HG02970 (cell line): ENCODE results near the gene ARHGAP11A.
"Not testable (repeated sequence)": the region's sequence is repeated elsewhere in the genome, so short reads cannot be mapped to it uniquely, and the experiment has no call there.

Source experiments
- ATAC-seq: cut with Tn5 transposase; IDR thresholded peaks from one replicate; pipeline ENCODE4 v1.9.1; 2021; ENCODE audit warnings: mild to moderate bottlenecking, moderate library complexity, moderate number of reproducible peaks; ENCODE audit not compliant: unreplicated experiment, low FRiP score

The ARHGAP11A gene, protein sequence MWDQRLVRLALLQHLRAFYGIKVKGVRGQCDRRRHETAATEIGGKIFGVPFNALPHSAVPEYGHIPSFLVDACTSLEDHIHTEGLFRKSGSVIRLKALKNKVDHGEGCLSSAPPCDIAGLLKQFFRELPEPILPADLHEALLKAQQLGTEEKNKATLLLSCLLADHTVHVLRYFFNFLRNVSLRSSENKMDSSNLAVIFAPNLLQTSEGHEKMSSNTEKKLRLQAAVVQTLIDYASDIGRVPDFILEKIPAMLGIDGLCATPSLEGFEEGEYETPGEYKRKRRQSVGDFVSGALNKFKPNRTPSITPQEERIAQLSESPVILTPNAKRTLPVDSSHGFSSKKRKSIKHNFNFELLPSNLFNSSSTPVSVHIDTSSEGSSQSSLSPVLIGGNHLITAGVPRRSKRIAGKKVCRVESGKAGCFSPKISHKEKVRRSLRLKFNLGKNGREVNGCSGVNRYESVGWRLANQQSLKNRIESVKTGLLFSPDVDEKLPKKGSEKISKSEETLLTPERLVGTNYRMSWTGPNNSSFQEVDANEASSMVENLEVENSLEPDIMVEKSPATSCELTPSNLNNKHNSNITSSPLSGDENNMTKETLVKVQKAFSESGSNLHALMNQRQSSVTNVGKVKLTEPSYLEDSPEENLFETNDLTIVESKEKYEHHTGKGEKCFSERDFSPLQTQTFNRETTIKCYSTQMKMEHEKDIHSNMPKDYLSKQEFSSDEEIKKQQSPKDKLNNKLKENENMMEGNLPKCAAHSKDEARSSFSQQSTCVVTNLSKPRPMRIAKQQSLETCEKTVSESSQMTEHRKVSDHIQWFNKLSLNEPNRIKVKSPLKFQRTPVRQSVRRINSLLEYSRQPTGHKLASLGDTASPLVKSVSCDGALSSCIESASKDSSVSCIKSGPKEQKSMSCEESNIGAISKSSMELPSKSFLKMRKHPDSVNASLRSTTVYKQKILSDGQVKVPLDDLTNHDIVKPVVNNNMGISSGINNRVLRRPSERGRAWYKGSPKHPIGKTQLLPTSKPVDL

DNA sequence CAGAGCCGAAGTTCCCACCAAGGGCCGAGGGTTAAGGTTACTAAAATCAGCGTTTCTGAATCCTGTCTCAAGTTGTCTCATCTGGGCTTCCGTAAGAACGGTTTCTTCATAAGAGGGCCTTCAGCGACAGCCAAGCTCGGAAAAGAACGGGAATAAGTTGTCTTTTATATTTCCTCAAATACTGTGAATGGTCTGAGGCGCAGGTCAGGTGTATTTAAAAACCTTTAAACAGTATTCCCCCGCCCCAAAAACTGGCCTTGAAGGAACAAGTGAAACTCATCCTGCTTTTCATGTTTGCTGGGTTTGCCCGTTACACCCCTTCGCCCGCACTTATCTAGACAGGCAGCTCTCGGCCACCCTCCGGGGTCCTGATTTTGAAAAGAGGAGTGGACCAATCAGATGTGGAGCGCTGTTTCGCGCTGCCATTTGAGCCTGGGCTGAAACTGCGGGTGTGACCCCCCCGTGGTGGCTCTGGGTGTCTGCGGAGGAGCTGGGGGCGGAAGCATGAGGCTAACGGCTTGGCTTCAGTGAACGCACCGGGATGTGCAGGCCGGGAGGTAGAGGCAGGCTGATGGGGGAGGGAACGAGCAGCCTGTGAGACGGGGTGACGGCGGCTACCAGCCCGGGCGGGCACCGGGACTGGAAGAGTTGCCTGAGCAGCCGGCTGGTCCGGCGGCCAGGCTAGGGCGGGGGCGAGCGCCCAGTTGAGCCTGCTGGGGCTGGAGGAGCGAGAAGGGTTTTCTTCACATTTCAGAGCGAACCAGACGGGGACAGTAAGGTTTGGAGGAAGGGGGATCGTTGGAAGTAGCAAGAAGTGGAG, at the start of gene ARHGAP11A:
Gene ARHGAP11A, plus strand, starts transcription at position 454 of the 820 bp plus-strand sequence. CDS start 708 bp downstream, outside the sequence.
- peak; percentile 60 for ATAC-seq

DNA sequence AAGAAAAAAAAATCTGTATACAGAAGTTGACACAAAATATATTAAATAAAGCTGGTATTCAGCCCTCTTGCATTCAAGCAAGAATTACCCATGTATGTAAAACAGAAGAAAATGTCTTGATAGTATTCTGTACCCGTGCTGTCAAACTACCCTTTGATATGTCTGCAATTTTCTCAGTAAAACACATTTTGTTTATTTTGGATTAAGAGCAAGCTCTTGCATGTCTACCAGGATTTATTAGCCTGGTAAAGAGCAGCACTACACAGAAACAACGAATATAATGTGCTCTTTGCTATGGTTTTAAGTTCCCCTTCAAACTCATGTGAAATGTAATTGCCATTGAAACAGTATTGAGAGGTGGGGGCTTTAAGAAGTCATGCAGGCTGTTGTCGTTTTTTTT, 46.3 kb upstream of the ARHGAP11A start:
- ATAC-seq: not testable (repeated sequence)

DNA sequence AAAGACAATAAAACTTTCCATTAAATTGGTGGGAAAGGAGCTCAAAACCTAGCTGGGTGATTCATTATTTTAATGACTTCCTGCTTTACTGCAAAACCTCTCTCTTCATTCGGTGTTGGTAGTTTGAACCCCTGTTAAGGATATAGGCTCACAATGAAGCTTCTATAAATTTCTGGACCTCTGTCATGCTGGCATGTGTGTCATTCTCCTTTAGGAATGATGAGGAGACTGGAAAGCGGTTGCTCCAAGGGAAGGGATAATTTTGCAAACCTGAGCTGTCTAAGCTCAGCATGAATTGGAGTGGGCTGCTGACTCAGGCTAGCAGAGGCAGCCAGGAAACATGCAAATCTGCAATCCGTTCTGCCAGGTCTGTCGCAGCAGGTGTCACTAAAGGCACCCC, 36.8 kb upstream of the ARHGAP11A start:
- not testable (repeated sequence) for ATAC-seq

DNA sequence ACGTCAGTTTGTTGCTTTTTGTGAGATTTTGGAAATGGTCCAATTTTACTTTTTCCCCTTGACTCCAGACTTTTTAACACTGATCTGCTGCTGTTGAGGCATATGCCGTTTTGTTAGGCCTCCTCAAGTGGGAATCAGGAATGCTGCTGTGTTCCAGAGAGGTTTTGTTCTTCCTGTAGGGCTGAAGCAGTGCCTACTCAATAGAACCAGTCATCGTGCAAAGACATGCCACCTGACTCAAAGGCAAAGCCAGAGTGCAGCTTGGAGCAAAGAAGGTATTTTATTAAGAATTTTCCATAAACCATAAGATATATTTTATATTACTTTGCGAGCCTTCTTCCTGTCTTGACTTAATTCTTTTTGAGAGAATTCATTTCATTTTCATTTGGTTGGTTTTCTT, 29.5 kb upstream of the ARHGAP11A start:
- ATAC-seq: not testable (repeated sequence)

DNA sequence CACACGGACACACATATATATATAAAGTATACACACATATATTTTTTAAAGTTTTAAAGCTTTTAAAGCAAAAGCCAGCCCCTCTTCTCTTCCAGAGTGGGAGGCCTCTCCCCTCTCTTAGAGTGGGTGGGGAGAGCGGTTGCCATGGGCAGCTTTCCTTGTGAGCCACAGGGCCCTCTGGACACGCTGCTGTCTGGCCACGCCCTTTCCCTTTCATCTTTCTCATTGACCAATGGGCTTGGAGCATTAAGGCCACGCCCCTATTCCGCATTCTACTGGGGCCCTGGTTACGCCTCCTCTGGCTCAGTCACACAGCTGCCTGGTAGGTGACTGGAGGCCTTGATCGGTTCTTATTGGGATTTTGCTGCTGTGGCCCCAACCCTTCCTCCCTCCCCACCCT, 22.2 kb upstream of the ARHGAP11A start, which contains the start of gene GOLGA8N:
Gene GOLGA8N, plus strand, starts transcription at position 306 of the 400 bp plus-strand sequence.
- ATAC-seq: not testable (repeated sequence)

DNA sequence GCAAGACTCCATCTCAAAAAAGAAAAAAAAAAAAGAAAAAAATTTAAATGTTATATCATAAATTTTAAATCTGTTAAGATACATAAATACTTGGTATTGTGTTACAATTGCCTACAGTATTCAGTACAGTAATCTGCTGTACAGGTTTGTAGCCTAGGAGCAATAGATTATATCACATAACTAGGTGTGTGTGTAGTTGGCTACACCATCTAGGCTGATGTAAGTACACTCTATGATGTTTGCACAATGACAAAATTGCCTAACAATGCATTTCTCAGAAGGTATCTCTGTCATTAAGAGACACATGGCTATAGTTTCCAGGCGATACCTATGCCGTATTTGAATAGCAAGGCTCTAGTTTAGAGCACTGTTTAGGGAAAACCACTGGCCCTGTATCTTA, 5.8 kb upstream of the ARHGAP11A start:
- ATAC-seq: not testable (repeated sequence)

DNA sequence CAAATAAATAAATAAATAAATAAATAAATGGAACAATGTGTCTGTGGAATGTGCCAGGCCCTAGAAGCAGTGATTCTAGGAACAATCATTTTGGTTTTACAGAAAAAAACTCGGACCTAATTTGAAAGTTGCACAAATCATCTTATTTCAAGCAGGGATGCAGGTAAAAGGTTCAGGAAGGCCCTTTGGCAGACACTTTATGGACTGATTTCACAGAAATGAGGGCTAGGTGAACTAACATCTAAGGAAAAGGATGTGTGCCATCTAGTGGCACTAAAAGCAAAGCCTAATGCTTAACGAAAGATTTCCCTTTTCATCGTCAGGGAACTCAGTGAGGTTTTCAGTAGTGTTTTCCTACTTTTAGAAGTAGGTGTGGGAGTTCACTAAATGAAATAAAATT, 4.6 kb upstream of the ARHGAP11A start:
- ATAC-seq: not testable (repeated sequence)

DNA sequence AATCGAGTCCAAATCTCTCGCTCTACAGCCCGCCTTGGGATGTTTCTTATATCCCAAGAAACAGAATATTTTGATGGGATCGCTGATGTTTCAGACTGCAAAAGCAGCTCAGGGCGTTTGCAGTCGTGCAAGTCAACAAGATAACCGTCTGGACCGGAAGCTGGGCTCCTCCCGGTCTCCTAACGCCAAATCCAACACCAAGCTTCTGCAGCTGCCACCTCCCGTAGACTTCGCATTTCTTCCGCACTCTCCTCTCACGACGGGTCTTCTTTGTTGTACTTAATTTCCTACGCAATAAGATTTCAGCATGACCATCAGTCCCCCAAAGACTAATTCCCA, 623 bp upstream of the ARHGAP11A start:
- ATAC-seq: peak; percentile 19

DNA sequence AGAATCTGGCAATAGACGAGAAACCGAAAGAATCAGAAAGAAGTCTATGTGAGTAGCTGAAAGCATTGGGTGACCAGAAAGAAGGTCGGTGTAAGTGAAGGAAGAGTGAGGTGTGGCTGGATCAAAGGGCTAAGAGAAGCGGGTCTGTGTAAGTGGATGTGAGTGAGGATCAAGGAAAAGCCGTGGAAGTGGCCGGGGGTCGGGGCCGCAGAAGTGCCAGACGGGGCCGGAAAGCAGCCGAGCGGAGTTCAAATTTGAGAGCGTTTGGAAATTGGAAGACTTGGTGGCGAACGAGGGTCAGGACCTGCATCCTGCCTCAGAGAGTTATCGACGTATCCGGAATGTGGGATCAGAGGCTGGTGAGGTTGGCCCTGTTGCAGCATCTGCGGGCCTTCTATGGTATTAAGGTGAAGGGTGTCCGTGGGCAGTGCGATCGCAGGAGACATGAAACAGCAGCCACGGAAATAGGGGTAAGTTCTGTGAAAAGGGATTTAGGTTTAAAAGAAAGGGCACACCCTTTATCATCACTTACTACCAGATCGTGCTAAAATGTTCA, 645 bp downstream of the ARHGAP11A start:
- peak; percentile 19 for ATAC-seq

DNA sequence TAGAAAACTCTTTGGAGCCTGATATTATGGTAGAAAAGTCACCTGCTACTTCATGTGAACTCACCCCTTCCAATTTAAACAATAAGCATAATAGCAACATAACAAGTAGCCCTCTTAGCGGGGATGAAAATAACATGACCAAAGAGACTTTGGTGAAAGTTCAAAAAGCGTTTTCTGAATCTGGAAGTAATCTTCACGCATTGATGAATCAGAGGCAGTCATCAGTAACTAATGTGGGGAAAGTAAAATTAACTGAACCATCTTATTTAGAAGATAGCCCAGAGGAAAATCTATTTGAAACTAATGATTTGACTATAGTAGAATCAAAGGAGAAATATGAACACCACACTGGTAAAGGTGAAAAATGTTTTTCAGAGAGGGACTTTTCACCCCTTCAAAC, 21.1 kb downstream of the ARHGAP11A start:
- no peak for ATAC-seq

DNA sequence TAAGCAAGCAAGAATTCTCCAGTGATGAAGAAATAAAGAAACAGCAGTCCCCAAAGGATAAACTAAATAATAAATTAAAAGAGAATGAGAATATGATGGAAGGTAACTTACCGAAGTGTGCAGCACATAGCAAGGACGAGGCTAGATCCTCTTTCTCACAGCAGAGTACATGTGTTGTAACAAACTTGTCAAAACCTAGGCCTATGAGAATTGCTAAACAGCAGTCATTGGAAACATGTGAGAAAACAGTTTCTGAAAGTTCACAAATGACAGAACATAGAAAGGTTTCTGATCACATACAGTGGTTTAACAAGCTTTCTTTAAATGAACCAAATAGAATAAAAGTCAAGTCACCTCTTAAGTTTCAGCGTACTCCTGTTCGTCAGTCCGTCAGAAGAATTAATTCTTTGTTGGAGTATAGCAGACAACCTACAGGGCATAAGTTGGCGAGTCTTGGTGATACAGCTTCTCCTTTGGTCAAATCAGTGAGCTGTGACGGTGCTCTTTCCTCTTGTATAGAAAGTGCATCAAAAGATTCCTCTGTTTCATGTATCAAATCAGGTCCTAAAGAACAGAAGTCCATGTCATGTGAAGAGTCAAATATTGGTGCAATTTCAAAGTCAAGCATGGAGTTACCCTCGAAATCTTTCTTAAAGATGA, 21.7 kb downstream of the ARHGAP11A start:
- ATAC-seq: no peak

DNA sequence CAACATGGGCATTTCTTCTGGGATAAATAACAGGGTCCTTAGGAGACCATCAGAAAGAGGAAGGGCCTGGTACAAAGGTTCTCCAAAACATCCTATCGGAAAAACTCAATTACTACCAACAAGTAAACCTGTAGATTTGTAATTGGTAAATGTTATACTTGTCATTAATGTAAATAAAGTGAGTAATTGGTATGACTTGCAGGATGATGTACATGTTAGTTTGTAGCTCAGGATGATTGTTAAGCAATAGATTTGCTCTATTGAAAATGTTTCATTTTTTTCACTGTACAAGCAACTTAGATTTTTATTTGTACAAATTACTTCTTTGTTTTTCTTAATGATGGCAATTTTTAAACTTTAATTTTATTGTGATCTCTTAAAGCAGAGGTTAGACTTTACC, 22.4 kb downstream of the ARHGAP11A start:
- ATAC-seq: no peak

DNA sequence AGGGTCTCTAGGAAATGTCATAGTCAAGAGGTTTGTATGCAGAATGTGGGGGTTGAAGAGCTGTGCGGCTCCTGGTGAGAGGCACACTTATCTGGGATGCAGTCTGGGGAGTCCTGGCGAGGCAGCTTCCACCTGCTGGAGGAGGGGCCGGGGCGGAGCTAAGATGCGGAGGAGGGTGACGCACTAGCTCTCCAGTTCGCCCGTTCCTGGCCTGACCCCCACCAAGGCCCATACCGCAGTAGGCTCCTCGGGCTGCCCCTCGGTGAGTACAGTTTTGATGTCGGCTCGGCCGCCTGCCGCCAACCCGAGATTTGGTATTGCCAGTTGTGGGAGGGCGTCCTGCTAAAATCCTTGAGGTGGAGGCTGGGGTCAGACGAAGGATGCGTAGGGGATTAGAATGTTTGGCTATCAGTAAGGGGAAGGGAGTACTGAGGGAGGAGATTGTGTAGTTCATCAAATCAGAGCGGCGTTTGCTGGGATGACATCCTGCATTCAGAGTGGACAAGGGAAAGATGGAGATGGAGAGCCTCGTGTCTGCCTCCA, 26.3 kb downstream of the ARHGAP11A start, which contains the start of gene SCG5:
Gene SCG5, plus strand, starts transcription at position 194 of the 543 bp plus-strand sequence. CDS start 1,883 bp downstream, outside the sequence.
- ATAC-seq: no peak

DNA sequence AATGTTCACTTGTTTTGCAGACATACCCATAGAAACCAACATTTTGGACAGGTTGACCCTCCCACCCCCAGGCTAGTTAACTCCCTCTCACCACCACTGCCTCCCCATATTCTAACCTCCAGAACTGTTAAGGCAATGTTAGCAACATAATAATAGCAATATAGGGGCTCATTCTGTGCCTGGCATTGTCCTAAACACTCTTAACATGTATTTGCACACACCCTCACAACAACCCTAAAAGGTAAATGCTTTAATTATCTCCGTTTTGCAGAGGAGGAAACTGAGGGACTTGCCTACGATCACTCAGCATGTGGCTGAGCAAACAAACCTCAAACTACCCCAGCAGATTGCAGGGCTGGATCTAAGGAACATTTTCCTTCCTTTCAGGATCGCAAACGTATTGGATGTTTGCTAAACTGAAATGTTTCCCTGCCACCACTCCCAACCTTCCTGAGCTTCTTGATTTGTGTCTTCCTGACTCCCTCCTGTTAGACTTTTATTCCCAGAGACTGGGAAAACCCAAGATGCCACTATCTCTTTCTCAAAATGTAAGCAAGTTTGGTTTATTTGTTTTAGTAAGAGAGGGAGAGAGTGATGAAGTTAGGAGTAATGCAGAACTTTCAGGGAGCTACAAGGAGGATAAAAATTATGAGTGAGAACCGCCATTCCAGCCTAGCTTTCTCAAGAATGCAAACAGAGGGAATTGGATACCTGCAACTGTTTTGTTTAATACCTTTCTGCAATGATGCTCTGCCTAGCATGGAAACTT, 27.5 kb downstream of the ARHGAP11A start:
- no peak for ATAC-seq

DNA sequence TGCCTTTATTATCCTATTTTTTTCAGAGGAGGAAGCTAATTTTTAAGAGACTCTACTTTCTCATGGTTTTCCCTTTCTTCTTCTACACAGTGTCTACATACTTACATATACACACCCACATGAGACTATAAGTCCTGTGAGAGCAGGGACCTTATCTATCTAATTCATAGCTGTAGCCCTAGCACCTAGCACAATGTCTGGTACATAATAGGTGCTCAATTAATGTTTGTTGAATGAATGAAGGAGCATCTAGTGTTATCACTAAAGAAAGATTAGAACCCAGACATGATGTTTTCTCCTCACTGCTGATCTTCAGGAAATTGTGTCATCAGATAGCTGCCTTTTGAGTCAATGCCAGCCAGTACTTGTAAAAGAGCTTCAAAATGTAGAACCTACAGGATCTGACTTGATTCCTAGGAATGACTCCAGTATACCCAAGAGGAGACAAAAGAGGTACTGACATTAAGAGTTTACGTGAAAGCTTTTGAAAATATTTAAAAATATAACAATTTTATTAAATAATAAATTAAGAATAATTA, 28.7 kb downstream of the ARHGAP11A start:
- no peak for ATAC-seq

DNA sequence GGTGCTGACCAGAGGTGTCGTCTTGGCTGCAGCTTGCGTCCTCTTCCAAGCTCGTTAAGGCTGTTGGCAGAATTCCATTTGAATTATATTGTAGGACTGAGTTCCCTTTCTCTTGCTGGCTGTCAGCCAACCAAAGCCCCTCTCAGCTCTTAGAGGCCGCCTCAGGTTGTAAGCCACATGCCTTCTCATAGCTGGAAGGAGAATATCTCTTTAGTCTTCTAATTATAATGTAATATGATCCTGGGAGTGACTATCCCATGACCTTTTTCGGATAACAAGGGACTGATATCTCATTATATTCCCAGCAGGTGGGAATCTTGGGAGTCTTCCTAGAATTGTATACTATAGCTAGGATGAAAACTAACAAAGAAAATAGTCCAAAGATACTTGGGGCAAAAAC, 31.0 kb downstream of the ARHGAP11A start:
- no peak for ATAC-seq

DNA sequence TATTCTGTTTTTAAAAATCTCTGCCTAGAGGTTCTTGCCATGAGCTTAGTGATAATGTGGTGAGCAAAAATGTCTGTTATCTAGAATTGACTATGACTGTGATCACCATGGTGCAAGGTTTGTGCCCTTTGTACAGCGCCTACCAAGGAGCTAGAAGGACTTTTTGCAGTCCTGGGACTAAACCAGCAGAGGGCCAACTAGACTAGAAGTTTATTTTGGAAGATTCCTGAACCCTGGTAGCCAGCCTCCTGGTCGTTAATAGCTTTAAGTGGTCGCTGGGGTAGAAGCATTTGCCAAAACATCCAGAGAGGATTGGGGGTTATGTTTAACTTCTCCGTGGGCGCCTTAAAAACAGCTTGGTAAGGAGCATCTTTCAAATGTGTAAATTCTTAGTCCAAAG, 34.0 kb downstream of the ARHGAP11A start:
- no peak for ATAC-seq

DNA sequence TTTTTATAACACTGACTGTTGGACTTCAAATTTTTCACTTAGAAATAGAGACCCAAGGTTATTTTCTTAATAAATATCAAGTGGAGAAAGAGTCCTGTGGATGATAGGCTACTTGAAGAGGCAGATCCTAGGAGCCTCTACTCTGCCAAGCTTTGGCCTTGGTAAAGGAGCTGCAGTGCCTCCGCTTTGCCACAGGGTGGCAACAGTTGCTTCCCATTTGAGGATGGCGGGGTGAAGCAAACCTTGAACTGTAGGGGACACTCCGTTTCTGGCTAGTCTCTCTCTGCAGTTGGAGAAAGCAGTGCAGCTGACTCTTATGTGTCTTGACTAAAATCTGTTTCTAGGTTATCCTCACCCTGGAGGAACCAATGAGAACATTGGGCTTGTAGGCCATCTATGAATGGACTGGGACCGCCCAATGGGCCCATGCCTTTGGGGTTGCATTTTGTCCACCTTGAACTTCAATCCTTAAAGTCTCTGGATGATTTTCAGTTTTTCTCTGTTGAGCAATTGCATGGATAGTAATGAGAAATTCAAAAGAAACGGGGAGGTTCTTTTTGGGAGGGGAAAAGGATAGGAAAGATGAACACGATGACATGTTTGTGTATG, 36.0 kb downstream of the ARHGAP11A start:
- ATAC-seq: no peak
